HepG2 (cell line): ENCODE results near the gene CST3. TPM values are rescaled to one million over a fixed set of nuclear protein-coding genes. Genes with fewer than 3 reads are reported as not detected.
A peak's percentile ranks its signal among the peaks of the same experiment; 100 is the strongest.

ENCODE experiments used
- ERF ChIP-seq: IDR thresholded peaks from 2 replicates; pipeline ENCODE4 v1.6.1; 2018; ENCODE audit warnings: missing biosample characterization, missing genetic modification reagents
- GATAD2A ChIP-seq: IDR thresholded peaks from 2 replicates; pipeline ENCODE4 v1.6.1; 2016
- HNRNPL ChIP-seq: fragments of 200-400 bp; formaldehyde crosslinking; IDR thresholded peaks from 2 replicates; pipeline ENCODE4 v1.6.1; 2017; ENCODE audit warnings: mild to moderate bottlenecking, low read depth, low read length
- HOXA3 ChIP-seq: sonication (generic); formaldehyde crosslinking; IDR thresholded peaks from 2 replicates; pipeline ENCODE4 v1.5.0; 2020; ENCODE audit warnings: missing genetic modification reagents
- HOXA9 ChIP-seq: sonication (generic); formaldehyde crosslinking; IDR thresholded peaks from 2 replicates; pipeline ENCODE4 v1.8.1; 2022; ENCODE audit warnings: missing genetic modification reagents, mild to moderate bottlenecking, moderate library complexity, borderline replicate concordance
- IRF9 ChIP-seq: sonication (generic); formaldehyde crosslinking; IDR thresholded peaks from 2 replicates; pipeline ENCODE4 v1.8.0; 2022; ENCODE audit warnings: missing genetic modification reagents, mild to moderate bottlenecking, borderline replicate concordance
- KAT8 ChIP-seq: IDR thresholded peaks from 2 replicates; pipeline ENCODE4 v1.6.1; 2016; ENCODE audit warnings: missing genetic modification reagents, missing compliant biosample characterization
- PATZ1 ChIP-seq: sonication (generic); formaldehyde crosslinking; IDR thresholded peaks from 2 replicates; pipeline ENCODE4 v1.4.0; 2020; ENCODE audit warnings: missing genetic modification reagents
- RCOR2 ChIP-seq: IDR thresholded peaks from 2 replicates; pipeline ENCODE4 v1.6.1; 2016; ENCODE audit warnings: missing biosample characterization, missing genetic modification reagents
- ZBTB42 ChIP-seq: sonication (generic); formaldehyde crosslinking; IDR thresholded peaks from 2 replicates; pipeline ENCODE4 v1.5.0; 2020; ENCODE audit warnings: mild to moderate bottlenecking, missing genetic modification reagents
- ZNF101 ChIP-seq: sonication (generic); formaldehyde crosslinking; IDR thresholded peaks from 2 replicates; pipeline ENCODE4 v1.4.0; 2020; ENCODE audit warnings: mild to moderate bottlenecking, low read depth, missing genetic modification reagents, borderline replicate concordance
- ZNF225 ChIP-seq: sonication (generic); formaldehyde crosslinking; IDR thresholded peaks from 2 replicates; pipeline ENCODE4 v1.4.0; 2020; ENCODE audit warnings: mild to moderate bottlenecking, missing genetic modification reagents
- ZNF275 ChIP-seq: sonication (generic); formaldehyde crosslinking; IDR thresholded peaks from 2 replicates; pipeline ENCODE4 v1.8.0; 2022; ENCODE audit warnings: missing genetic modification reagents, mild to moderate bottlenecking, inconsistent platforms, borderline replicate concordance
- ZNF550 ChIP-seq: sonication (generic); formaldehyde crosslinking; IDR thresholded peaks from 2 replicates; pipeline ENCODE4 v1.4.0; 2020; ENCODE audit warnings: mild to moderate bottlenecking, missing genetic modification reagents, borderline replicate concordance
- ZNF572 ChIP-seq: sonication (generic); formaldehyde crosslinking; IDR thresholded peaks from 2 replicates; pipeline ENCODE4 v1.5.1; 2020; ENCODE audit warnings: mild to moderate bottlenecking, missing genetic modification reagents
- ZNF639 ChIP-seq: conservative IDR thresholded peaks from 2 replicates; pipeline ENCODE4 v1.6.1; 2018; ENCODE audit warnings: missing genetic modification reagents
- ZSCAN29 ChIP-seq: sonication (generic); formaldehyde crosslinking; conservative IDR thresholded peaks from 2 replicates; pipeline ENCODE4 v1.4.0; 2020; ENCODE audit warnings: mild to moderate bottlenecking, missing genetic modification reagents
- ZZZ3 ChIP-seq: sonication (generic); formaldehyde crosslinking; IDR thresholded peaks from 2 replicates; pipeline ENCODE4 v1.4.0; 2020; ENCODE audit warnings: missing genetic modification reagents, mild to moderate bottlenecking, borderline replicate concordance
- polyA plus RNA-seq, 8 experiments: library from polyadenylated mRNA; depleted of rRNA in 3 of 8; stranded (reverse) in 7 of 8; unstranded in 1 of 8; fragments of >200 nt; fragmentation: Illumina TruSeq in 4 of 8; extraction: Trizol in 4 of 8; gene quantifications; 2 replicates each; pipeline versions ENCODE4 v1.2.1 to v1.2.3, GENCODE V29; 2011 to 2016; ENCODE audit warnings: low read depth in 4 of 8, missing spikeins in 1 of 8, mixed read lengths in 1 of 8; ENCODE audit not compliant: insufficient read depth in 1 of 8
- total RNA-seq, 5 experiments: library from RNA; depleted of rRNA; stranded (reverse); fragments of >200 nt; fragmentation: Illumina TruSeq; extraction: Trizol; gene quantifications; 2 replicates each; pipeline ENCODE4 v1.2.3, GENCODE V29; 2016; ENCODE audit warnings: low read depth in 1 of 5
- TF ChIP-seq, protein P1 (sequence below): sonication (generic); formaldehyde crosslinking; IDR thresholded peaks from 2 replicates; pipeline ENCODE4 v1.4.0; 2020; ENCODE audit warnings: missing genetic modification reagents
- TF ChIP-seq, protein P2 (sequence below): sonication (generic); formaldehyde crosslinking; IDR thresholded peaks from 2 replicates; pipeline ENCODE4 v1.4.0; 2020; ENCODE audit warnings: missing genetic modification reagents, borderline replicate concordance

Gene CST3
- total and polyA plus RNA-seq, 2 of the 13 experiments (the other 11 are each of a cell fraction or from before 2014, with no cell fraction given) = 690 to 1,005 TPM

- TF ChIP-seq PATZ1 (CRISPR knock-in tag) (0 out of 2 replicates have a peak, but pooled peaks have one; percentile 51), ZZZ3 (0 out of 2 replicates have a peak, but pooled peaks have one; percentile 29), GATAD2A (CRISPR knock-in tag) (peak; percentile 94), ZNF572 (CRISPR knock-in tag) (peak; percentile 92; the same call in 1 of the 2 replicates), ZSCAN29 (CRISPR knock-in tag) (0 out of 2 replicates have a peak, but pooled peaks have one; percentile 59), ZNF275 (0 out of 2 replicates have a peak, but pooled peaks have one; percentile 53), HOXA3 (peak; percentile 87), ZNF550 (CRISPR knock-in tag) (0 out of 2 replicates have a peak, but pooled peaks have one; percentile 70), HOXA9 (CRISPR knock-in tag) (peak; percentile 30; the same call in 1 of the 2 replicates), ZNF225 (CRISPR knock-in tag) (peak; percentile 66; the same call in 1 of the 2 replicates), ERF (peak; percentile 84), ZNF101 (0 out of 2 replicates have a peak, but pooled peaks have one; percentile 44), ZBTB42 (CRISPR knock-in tag) (peak; percentile 86; the same call in 1 of the 2 replicates), ZNF639 (CRISPR knock-in tag) (0 out of 2 replicates have a peak, but pooled peaks have one; percentile 29), IRF9 (CRISPR knock-in tag) (peak; percentile 94), HNRNPL (peak; percentile 95), RCOR2 (CRISPR knock-in tag) (peak; percentile 65; the same call in 1 of the 2 replicates), KAT8 (peak; percentile 74)
- TF ChIP-seq, protein P1, sequence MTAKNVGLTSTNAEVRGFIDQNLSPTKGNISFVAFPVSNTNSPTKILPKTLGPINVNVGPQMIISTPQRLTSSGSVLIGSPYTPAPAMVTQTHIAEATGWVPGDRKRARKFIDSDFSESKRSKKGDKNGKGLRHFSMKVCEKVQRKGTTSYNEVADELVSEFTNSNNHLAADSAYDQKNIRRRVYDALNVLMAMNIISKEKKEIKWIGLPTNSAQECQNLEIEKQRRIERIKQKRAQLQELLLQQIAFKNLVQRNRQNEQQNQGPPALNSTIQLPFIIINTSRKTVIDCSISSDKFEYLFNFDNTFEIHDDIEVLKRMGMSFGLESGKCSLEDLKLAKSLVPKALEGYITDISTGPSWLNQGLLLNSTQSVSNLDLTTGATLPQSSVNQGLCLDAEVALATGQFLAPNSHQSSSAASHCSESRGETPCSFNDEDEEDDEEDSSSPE = peak; percentile 74
- TF ChIP-seq, protein P2, sequence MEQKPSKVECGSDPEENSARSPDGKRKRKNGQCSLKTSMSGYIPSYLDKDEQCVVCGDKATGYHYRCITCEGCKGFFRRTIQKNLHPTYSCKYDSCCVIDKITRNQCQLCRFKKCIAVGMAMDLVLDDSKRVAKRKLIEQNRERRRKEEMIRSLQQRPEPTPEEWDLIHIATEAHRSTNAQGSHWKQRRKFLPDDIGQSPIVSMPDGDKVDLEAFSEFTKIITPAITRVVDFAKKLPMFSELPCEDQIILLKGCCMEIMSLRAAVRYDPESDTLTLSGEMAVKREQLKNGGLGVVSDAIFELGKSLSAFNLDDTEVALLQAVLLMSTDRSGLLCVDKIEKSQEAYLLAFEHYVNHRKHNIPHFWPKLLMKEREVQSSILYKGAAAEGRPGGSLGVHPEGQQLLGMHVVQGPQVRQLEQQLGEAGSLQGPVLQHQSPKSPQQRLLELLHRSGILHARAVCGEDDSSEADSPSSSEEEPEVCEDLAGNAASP (CRISPR knock-in tag) = peak; percentile 77; the same call in 1 of the 2 replicates
Observed at GRCh38 chr20:23620670-23621386, 16.9 kb downstream of the CST3 start (continued).
